IPS-20b (cell line): Measurements from ENCODE around the gene BNC2.

Experiments
- H3K27ac ChIP-seq: one replicate; pipeline ENCODE4 v1.5.1; 2013; ENCODE audit warnings: low read length
- H3K27me3 ChIP-seq: 2 replicates; pipeline ENCODE4 v1.6.1; 2013; ENCODE audit warnings: mild to moderate bottlenecking, low read length, inconsistent platforms; ENCODE audit not compliant: insufficient read depth
- H3K36me3 ChIP-seq: 2 replicates; pipeline ENCODE4 v1.6.1; 2013; ENCODE audit warnings: low read depth, mild to moderate bottlenecking, inconsistent platforms, low read length, moderate library complexity; ENCODE audit not compliant: insufficient read depth
- H3K4me1 ChIP-seq: 2 replicates; pipeline ENCODE4 v1.6.1; 2013; ENCODE audit warnings: mild to moderate bottlenecking, control low read depth, inconsistent platforms, low read length, moderate library complexity; ENCODE audit not compliant: insufficient read depth
- H3K4me3 ChIP-seq: 2 replicates; pipeline ENCODE4 v1.5.1; 2013; ENCODE audit warnings: mild to moderate bottlenecking, low read length, inconsistent platforms
- H3K9ac ChIP-seq: 2 replicates; pipeline ENCODE4 v1.6.1; 2013; ENCODE audit warnings: low read depth, mild to moderate bottlenecking, inconsistent platforms, low read length, moderate library complexity
- H3K9me3 ChIP-seq: 2 replicates; pipeline ENCODE4 v1.6.1; 2013; ENCODE audit warnings: mild to moderate bottlenecking, low read depth, low read length, inconsistent platforms; ENCODE audit not compliant: insufficient read depth

The BNC2 gene

DNA sequence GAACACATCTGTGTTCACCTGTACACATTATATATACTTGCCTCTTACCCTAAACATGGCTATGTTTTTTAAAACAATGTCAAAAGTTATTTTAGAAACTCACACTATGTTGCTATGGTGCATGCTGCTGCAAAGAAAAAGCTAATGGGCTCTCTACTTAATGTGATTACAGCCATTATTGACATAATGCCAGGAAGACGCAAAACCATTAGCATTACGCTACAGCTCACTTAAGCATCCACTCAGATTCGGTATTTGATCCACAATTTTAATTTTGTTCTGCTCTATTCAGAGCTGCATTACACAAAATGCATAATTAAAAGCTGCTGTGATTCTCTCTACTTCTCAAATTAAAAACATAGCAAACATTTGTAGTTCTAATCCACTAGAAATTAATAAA lies 395.2 kb downstream of the BNC2 start:
- H3K9ac ChIP-seq, result no peak overlapping the region
- peaks cover 6% of the 10 kb centered on the region; the same call in 1 of the 2 replicates for H3K9me3 ChIP-seq
- no peak overlapping the region for H3K4me3 ChIP-seq
- no peaks in the 10 kb centered on the region for H3K36me3 ChIP-seq
- no peak overlapping the region for H3K27ac ChIP-seq
- H3K4me1 ChIP-seq, result peaks cover 5% of the 10 kb centered on the region; the same call in 1 of the 2 replicates
- no peaks in the 10 kb centered on the region for H3K27me3 ChIP-seq

DNA sequence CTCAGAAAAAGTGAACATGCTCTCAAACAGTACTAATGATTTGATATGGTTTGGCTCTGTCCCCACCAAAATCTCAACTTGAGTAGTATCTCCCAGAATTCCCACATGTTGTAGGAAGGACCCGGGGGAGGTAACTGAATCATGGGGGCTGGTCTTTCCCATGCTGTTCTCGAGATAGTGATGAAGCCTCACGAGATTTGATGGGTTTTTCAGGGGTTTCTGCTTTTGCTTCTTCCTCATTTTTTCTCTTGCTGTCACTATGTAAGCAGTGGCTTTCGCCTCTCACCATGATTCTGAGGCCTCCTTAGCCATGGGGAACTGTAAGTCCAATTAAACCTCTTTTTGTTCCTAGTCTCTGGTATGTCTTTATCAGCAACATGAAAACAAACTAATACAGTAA lies 401.3 kb downstream of the BNC2 start:
- Histone ChIP-seq H3K36me3 (no peaks in the 10 kb centered on the region), H3K4me1 (no peaks in the 10 kb centered on the region), H3K27ac (no peak overlapping the region), H3K9me3 (peaks cover 6% of the 10 kb centered on the region), H3K9ac (no peak overlapping the region), H3K27me3 (no peaks in the 10 kb centered on the region), H3K4me3 (no peak overlapping the region)

DNA sequence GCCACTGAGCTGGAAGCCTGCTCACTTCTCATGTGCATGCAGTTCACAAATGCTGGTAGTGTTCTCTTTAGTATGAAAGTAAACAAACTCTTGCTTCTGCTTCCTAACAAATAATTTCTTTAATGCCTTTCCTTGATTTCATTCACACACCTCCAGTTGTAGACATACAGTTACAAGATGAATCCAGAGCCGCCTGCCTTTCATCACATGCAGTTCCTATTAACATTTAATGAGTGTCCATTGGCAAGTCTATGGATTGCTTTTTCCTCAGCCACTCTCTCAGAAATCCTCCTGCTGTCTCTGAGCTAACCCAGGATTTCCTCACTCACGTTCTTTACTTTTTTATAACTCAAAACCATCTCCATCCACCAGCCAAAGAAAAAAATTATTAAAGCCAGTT lies 408.6 kb downstream of the BNC2 start:
- H3K4me3 ChIP-seq, result no peak overlapping the region
- H3K4me1 ChIP-seq, result peaks cover 31% of the 10 kb centered on the region
- no peaks in the 10 kb centered on the region for H3K9me3 ChIP-seq
- peak overlapping the region; percentile 32; the same call in 1 of the 2 replicates for H3K9ac ChIP-seq
- no peaks in the 10 kb centered on the region for H3K27me3 ChIP-seq
- H3K27ac ChIP-seq, result no peak overlapping the region
- H3K36me3 ChIP-seq, result no peaks in the 10 kb centered on the region

DNA sequence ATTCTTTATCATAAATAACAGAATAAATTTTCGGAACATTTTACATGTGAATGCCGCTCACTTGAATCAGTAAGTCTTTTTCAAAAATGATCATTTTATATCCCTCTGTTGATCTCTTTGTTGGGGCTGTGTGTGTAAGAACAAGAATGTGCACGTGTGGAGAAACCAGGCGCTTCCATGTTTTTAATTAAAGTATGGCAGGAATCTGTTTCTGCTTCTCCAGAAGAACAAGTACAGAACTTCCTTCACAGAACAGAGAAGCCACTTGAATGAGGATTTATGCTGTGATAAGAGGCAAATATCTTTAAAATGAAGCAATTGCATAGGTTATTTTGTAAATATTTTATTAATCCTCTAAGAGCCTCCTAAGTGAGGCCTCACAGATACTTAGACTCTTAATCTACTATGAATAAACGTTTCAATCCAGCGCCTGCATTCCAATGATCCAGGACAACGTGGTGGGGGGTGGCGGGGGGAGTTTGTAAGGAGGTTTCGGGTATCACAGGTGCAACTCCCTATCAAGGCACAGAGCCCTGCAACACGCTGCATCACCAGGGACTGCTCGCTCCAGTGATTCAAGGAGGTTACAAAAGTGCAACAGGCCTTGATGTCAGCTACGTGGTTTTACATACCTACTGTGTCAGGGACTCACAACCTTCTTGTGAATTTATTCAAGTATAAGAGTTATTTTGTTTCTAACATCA lies 409.2 kb downstream of the BNC2 start:
- H3K9ac ChIP-seq, result peak overlapping the region; percentile 32; the same call in 1 of the 2 replicates
- H3K27ac ChIP-seq, result no peak overlapping the region
- no peaks in the 10 kb centered on the region for H3K9me3 ChIP-seq
- no peak overlapping the region for H3K4me3 ChIP-seq
- no peaks in the 10 kb centered on the region for H3K27me3 ChIP-seq
- H3K4me1 ChIP-seq, result peaks cover 35% of the 10 kb centered on the region
- H3K36me3 ChIP-seq, result no peaks in the 10 kb centered on the region

DNA sequence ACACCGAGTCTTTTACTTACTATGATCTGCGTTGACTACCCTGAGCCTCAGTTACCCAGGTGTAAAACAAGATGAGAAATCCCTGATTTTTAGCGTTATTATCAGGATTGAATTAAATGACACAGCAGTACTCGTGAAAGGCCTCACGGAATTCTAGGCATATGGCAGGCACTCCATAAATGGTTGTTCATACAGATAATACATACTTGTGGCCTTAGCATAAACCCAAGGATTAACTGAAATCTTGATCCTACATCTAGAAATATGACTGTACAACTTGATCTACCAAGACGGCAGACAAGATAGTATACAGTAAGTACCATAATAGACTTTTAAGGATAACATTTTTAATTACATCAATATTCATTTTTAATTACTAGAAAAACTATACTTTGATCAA lies 409.8 kb downstream of the BNC2 start:
- H3K9ac ChIP-seq, result no peak overlapping the region
- no peaks in the 10 kb centered on the region for H3K36me3 ChIP-seq
- H3K4me3 ChIP-seq, result no peak overlapping the region
- H3K9me3 ChIP-seq, result no peaks in the 10 kb centered on the region
- H3K27ac ChIP-seq, result no peak overlapping the region
- peaks cover 35% of the 10 kb centered on the region for H3K4me1 ChIP-seq
- H3K27me3 ChIP-seq, result no peaks in the 10 kb centered on the region

DNA sequence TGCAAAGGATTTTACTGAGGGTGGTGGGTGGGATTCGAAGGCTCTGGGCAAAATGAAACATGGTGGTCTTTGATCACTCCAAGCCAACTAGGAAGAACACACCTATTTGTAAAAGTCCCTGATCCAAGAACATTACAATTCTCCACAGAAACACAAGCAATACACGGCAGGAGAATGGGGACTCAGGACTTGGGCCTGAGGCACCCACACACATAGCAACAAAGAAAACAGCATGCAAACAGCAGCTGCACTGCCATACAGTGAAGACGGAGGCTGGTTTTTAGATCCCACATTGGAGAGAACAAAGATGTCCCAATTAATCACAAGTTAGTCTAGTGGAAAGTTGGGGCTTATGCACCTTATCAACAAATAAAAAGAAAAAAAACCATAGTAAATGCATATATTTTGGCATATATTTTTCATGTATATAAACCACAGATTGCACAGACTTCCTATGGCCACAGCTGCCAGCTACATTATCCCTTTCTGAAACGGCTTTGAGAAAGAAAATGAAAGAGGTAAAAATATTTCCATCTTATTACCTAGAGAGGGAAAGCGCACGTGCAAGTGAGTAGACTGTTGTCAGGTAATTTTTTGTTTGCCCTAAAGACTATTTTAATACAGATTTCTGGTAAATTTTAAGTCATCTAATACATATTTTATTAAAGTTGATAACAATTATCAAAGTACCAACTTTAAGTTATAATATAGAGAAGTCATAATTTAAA lies 410.9 kb downstream of the BNC2 start:
- no peaks in the 10 kb centered on the region for H3K36me3 ChIP-seq
- no peak overlapping the region for H3K4me3 ChIP-seq
- H3K9me3 ChIP-seq, result no peaks in the 10 kb centered on the region
- H3K27me3 ChIP-seq, result no peaks in the 10 kb centered on the region
- H3K27ac ChIP-seq, result no peak overlapping the region
- no peak overlapping the region for H3K9ac ChIP-seq
- H3K4me1 ChIP-seq, result peaks cover 35% of the 10 kb centered on the region

- H3K9ac ChIP-seq, result no peak overlapping the region
These were observed 411.6 kb downstream of the BNC2 start for GRCh38 chr9:16458696-16459420.

DNA sequence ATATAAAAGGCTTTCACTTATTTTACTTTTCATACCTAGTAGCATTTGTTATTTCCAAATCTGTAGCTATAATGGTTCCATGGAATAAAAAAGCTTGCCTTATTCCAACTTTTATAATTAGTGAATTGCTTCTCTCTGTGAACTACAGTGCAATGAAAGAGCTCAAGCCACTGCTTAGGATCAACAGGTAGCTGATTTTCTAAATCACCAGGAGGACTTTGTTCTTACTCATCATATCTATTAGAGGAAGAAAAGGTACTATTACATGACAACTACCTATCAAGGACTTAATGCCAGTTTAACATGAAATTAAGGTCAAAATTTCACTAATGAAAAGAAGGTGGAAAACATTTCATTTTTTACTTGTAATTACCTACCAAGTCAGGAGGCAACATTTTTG lies 414.6 kb downstream of the BNC2 start:
- H3K27me3 ChIP-seq, result no peaks in the 10 kb centered on the region
- no peak overlapping the region for H3K4me3 ChIP-seq
- H3K9me3 ChIP-seq, result no peaks in the 10 kb centered on the region
- H3K27ac ChIP-seq, result no peak overlapping the region
- no peaks in the 10 kb centered on the region for H3K36me3 ChIP-seq
- no peak overlapping the region for H3K9ac ChIP-seq
- peaks cover 14% of the 10 kb centered on the region; the same call in 1 of the 2 replicates for H3K4me1 ChIP-seq

More at GRCh38 chr9:16458696-16459420, 411.6 kb downstream of the BNC2 start:
- no peaks in the 10 kb centered on the region for H3K9me3 ChIP-seq
- H3K4me3 ChIP-seq, result no peak overlapping the region
- H3K27ac ChIP-seq, result no peak overlapping the region
- no peaks in the 10 kb centered on the region for H3K27me3 ChIP-seq
- H3K36me3 ChIP-seq, result no peaks in the 10 kb centered on the region
- H3K4me1 ChIP-seq, result peaks cover 35% of the 10 kb centered on the region

- no peaks in the 10 kb centered on the region for H3K9me3 ChIP-seq
These were observed 417.1 kb downstream of the BNC2 start for GRCh38 chr9:16453390-16453789.

GRCh38 chr9:16450578-16450977 lies 419.9 kb downstream of the BNC2 start:
- Histone ChIP-seq H3K4me1 (peaks cover 17% of the 10 kb centered on the region; the same call in 1 of the 2 replicates), H3K9ac (no peak overlapping the region), H3K27me3 (no peaks in the 10 kb centered on the region), H3K27ac (no peak overlapping the region), H3K36me3 (no peaks in the 10 kb centered on the region), H3K4me3 (no peak overlapping the region), H3K9me3 (no peaks in the 10 kb centered on the region)

More at GRCh38 chr9:16453390-16453789, 417.1 kb downstream of the BNC2 start:
- no peak overlapping the region for H3K27ac ChIP-seq
- H3K9ac ChIP-seq, result no peak overlapping the region
- H3K36me3 ChIP-seq, result no peaks in the 10 kb centered on the region
- peaks cover 11% of the 10 kb centered on the region; the same call in 1 of the 2 replicates for H3K4me1 ChIP-seq
- no peaks in the 10 kb centered on the region for H3K27me3 ChIP-seq
- H3K4me3 ChIP-seq, result no peak overlapping the region

DNA sequence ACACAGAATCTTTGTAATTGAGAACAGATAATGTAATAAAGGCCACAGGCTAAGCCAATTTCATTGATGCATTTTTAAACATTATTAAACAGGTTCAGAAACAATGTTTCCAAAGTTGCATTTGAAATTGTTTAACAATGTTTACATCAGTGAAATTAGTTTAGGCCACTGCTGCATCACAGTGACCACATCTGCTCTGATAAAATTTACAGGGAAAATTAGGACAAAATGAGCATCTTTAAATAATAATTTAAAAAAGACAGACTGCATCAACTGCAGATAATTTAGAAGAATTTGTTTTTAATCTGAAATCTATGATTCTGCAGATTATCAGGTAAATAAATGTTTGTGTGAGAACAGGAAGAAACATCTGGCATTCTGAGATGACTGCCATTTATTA lies 420.4 kb downstream of the BNC2 start:
- Histone ChIP-seq H3K9ac (no peak overlapping the region), H3K9me3 (no peaks in the 10 kb centered on the region), H3K4me3 (no peak overlapping the region), H3K27me3 (no peaks in the 10 kb centered on the region), H3K36me3 (no peaks in the 10 kb centered on the region), H3K27ac (no peak overlapping the region), H3K4me1 (peaks cover 17% of the 10 kb centered on the region; the same call in 1 of the 2 replicates)
